HepG2 (cell line): Measurements from ENCODE around the gene MYPN.

Experiments
- HDAC6 ChIP-seq: fragments of 200-600 bp; sonication (generic); IDR thresholded peaks from 2 replicates; pipeline ENCODE4 v1.7.0; 2017; ENCODE audit warnings: mild to moderate bottlenecking, antibody characterized with exemption, low read length, low read depth
- PATZ1 ChIP-seq: sonication (generic); formaldehyde crosslinking; IDR thresholded peaks from 2 replicates; pipeline ENCODE4 v1.4.0; 2020; ENCODE audit warnings: missing genetic modification reagents
- REST ChIP-seq, 2 experiments: IDR thresholded peaks; 2 replicates each; pipeline ENCODE4 v1.6.1; 2011 to 2012; ENCODE audit warnings: low read length in 2 of 2, borderline replicate concordance in 1 of 2, low read depth in 1 of 2, mild to moderate bottlenecking in 1 of 2, moderate library complexity in 1 of 2
- ZBTB33 ChIP-seq: sonication (generic); formaldehyde crosslinking; IDR thresholded peaks from 2 replicates; pipeline ENCODE4 v1.4.0; 2020; ENCODE audit warnings: missing genetic modification reagents
- TF ChIP-seq, protein P1 (sequence below): sonication (generic); formaldehyde crosslinking; IDR thresholded peaks from 2 replicates; pipeline ENCODE4 v1.4.0; 2020; ENCODE audit warnings: missing genetic modification reagents
- TF ChIP-seq, protein P2 (sequence below): sonication (generic); formaldehyde crosslinking; IDR thresholded peaks from 2 replicates; pipeline ENCODE4 v1.5.0; 2020; ENCODE audit warnings: mild to moderate bottlenecking, missing genetic modification reagents, moderate library complexity
- TF ChIP-seq, protein P3 (sequence below): sonication (generic); formaldehyde crosslinking; IDR thresholded peaks from 2 replicates; pipeline ENCODE4 v1.5.1; 2020; ENCODE audit warnings: missing genetic modification reagents, mild to moderate bottlenecking, borderline replicate concordance

DNA sequence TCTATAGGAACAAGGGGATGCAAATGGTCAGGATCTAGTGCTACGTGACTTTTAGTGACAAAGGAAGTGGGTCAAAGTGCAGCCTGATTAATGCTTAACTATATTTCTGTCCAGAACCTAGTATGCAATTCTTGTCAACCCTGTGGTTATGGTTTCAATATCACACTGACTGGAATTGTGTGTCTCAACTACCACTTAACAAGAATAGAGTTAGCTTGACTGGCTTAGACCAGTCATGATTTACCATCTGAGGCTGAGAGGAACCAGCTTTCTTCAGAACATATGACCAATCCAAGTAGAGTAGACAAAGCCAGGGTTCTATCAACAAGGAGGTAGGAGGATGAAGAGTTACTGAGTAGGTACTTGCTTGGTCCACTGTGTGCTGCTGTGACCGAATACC lies 54.4 kb downstream of the MYPN start:
- TF ChIP-seq HDAC6 (no peak), ZBTB33 (CRISPR knock-in tag) (no peak), REST (IDR thresholded peaks at IDR 0.05; ENCODE audit: borderline replicate concordance in 1 of 2, low read depth in 1 of 2, low read length in 2 of 2) (no peak), PATZ1 (CRISPR knock-in tag) (no peak)
- TF ChIP-seq, protein P1, sequence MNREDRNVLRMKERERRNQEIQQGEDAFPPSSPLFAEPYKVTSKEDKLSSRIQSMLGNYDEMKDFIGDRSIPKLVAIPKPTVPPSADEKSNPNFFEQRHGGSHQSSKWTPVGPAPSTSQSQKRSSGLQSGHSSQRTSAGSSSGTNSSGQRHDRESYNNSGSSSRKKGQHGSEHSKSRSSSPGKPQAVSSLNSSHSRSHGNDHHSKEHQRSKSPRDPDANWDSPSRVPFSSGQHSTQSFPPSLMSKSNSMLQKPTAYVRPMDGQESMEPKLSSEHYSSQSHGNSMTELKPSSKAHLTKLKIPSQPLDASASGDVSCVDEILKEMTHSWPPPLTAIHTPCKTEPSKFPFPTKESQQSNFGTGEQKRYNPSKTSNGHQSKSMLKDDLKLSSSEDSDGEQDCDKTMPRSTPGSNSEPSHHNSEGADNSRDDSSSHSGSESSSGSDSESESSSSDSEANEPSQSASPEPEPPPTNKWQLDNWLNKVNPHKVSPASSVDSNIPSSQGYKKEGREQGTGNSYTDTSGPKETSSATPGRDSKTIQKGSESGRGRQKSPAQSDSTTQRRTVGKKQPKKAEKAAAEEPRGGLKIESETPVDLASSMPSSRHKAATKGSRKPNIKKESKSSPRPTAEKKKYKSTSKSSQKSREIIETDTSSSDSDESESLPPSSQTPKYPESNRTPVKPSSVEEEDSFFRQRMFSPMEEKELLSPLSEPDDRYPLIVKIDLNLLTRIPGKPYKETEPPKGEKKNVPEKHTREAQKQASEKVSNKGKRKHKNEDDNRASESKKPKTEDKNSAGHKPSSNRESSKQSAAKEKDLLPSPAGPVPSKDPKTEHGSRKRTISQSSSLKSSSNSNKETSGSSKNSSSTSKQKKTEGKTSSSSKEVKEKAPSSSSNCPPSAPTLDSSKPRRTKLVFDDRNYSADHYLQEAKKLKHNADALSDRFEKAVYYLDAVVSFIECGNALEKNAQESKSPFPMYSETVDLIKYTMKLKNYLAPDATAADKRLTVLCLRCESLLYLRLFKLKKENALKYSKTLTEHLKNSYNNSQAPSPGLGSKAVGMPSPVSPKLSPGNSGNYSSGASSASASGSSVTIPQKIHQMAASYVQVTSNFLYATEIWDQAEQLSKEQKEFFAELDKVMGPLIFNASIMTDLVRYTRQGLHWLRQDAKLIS (CRISPR knock-in tag) = no peak
- TF ChIP-seq, protein P2, sequence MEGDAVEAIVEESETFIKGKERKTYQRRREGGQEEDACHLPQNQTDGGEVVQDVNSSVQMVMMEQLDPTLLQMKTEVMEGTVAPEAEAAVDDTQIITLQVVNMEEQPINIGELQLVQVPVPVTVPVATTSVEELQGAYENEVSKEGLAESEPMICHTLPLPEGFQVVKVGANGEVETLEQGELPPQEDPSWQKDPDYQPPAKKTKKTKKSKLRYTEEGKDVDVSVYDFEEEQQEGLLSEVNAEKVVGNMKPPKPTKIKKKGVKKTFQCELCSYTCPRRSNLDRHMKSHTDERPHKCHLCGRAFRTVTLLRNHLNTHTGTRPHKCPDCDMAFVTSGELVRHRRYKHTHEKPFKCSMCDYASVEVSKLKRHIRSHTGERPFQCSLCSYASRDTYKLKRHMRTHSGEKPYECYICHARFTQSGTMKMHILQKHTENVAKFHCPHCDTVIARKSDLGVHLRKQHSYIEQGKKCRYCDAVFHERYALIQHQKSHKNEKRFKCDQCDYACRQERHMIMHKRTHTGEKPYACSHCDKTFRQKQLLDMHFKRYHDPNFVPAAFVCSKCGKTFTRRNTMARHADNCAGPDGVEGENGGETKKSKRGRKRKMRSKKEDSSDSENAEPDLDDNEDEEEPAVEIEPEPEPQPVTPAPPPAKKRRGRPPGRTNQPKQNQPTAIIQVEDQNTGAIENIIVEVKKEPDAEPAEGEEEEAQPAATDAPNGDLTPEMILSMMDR = no peak
- TF ChIP-seq, protein P3, sequence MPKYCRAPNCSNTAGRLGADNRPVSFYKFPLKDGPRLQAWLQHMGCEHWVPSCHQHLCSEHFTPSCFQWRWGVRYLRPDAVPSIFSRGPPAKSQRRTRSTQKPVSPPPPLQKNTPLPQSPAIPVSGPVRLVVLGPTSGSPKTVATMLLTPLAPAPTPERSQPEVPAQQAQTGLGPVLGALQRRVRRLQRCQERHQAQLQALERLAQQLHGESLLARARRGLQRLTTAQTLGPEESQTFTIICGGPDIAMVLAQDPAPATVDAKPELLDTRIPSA (CRISPR knock-in tag) = no peak
